GM21717 (cell line): ENCODE results near the gene TRPV3.
A peak's percentile ranks its signal among the peaks of the same experiment; 100 is the strongest.
"Not testable (repeated sequence)": the region's sequence is repeated elsewhere in the genome, so short reads cannot be mapped to it uniquely, and the experiment has no call there.

Experiments used
- ATAC-seq: cut with Tn5 transposase; IDR thresholded peaks from one replicate; pipeline ENCODE4 v1.9.1; 2021; ENCODE audit warnings: mild to moderate bottlenecking, moderate library complexity; ENCODE audit not compliant: unreplicated experiment

The TRPV3 gene

DNA sequence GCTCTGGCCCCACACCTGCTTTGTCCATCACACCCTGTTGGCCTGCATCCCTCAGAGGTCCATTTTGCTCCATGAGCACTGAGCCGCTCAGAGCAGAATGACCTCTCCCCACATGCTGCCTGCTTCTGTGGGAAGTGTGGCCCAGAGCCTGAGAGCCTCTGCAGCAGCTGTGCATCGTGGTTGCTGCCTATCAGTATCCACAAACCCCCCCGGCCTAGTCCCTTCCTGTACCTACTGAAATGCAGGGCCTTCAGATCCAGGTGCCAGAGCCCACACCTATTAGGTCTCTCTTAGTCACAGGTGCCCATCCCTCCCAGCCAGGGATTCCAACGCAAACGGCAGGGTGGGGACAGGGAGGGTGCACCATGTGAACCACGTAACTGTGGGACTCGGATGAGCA is 16.6 kb upstream of the TRPV3 start:
- no peak for ATAC-seq

DNA sequence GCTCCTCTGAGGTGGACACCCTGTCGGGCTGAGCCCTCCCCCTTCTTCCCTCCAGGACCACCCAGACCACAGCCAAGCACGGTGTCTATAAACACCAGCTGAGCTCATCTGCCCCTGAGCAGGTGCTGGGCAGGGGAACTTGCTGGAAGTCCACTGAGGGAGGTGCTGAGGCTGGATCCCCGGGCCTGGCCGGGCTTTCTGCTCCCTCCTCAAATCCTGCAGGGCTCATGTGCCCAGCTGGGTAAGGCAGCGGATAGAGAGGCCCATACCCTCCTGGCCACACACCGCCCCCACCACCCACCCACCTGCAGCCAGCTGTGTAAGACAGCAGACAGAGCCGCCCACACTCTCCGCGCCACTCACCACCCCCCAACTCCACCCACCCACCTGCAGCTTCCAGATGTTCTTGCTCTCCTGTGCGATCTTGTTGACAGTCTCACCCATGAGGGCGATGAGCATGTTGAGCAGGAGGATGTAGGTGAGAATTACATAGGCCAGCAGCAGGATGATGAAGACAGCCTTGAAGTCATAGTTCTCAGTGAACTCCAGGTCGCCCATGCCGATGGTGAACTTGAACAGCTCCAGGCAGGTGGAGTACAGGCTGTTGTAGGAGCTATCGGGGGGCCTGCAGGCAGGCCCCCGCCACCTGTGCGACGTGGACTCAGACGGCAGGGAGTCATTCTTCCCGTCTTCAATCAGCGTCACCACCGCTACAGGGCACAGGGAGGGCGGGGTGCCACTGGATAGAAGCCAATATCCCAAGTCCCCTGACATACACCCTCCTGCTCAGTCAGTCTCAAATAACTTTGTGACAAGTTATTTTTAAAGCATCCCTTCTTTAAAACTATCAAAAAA is 15.9 kb upstream of the TRPV3 start:
- no peak for ATAC-seq

DNA sequence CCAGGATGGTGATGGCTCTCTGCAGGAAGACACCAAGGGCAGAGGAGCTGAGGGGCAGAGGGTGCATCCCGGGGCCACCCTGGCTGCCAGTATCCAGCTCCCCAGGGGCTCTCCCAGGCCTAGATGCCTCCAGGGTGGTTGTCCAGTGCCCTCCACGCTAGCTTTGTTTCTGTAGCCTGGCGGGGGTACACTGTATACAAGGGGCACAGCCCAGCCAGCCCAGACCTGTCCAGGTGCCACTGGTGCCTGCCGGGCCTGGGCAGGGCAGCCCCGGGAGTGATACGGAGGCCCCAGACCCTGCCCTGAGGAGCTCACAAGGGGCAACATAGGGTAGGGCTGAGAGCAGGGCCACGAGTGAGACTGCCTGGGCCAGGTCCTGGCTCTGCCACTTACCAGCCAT is 14.6 kb upstream of the TRPV3 start:
- ATAC-seq: no peak

DNA sequence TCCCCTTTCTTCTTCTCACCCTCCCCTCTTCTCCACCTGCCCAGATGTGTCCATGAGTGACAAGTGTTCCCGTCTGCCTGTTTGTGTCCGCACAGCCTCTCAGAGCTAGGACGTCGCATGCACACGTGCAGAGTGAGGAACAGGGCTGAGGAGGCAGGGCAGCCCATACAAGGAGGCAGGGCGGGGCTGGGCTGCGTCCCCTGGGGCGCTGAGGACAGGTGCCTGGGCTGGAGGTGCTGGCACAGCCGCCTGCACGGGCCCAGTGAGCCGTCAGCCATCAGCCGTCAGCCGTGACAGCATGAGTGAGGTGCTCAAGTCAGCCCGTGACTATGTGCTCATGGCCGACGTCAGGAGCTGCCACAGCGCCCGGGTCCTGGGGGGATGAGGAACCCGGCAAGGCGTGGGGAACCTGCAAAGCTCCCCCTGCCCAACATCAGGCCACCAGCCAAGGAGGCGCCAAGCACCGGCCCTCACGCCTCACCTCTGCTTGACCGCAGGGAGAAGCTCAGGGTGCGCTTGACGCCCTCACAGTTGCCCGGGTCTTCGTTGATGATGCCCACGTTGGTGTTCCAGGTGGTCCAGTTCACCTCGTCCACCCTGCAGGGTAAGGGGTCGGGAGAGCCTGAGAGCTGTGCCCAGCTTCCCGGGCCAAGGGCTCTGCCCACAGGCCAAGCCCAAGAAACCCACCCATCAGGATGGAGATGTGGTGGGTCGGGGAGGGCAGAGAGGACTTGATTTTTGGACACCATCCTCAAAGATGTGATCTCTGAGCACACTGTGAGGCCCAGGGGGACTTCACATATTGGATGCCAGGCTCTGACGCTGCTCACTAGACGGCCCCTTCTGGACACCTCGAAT is 13.7 kb upstream of the TRPV3 start:
- no peak for ATAC-seq

DNA sequence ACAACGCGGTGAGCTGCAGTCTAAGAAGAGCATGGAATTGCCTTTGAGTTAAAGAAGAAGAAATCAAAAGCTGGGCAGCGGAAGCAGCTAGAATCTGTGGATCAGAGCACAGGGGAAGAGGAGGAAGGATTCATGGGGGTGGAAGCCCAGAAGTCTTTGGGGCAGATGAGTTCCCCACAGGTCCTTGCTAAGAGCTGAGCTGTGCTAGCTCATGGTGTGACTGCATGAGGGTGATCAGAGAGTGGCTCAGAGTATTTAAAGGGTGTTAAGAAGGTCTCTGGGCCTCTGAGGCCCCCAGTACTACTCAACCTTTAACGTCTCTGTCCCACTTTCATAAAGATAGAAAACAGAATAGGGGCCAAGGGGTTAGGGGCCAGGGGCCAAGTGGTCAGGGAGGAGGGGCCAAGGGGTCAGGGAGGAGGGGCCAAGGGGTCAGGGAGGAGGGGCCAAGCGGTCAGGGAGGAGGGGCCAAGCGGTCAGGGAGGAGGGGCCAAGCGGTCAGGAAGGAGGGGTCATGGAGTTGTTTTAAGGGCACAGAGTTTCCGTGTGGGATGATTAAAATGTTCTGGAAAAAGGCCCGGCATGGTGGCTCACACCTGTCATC is 12.0 kb upstream of the TRPV3 start:
- no peak for ATAC-seq

DNA sequence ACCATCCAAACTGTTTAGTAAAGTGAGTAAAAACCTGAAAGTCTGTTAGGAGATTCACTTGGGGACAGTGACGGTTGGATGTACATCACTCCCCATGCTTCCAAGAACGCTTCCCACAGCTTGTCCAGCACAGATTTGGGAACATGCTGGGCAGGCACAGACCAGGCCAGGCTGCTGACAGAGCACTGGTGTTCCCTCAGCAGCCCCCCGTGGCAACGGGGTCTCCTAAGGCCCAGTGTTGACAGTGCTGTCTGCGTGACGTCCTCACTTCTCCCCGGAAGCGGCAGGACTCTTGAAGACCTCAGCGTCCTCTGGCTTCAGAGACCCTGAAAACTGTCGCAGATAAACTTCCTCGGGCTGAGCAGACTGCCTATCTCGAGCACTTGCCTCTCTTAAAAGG is 8.9 kb upstream of the TRPV3 start:
- no peak for ATAC-seq

DNA sequence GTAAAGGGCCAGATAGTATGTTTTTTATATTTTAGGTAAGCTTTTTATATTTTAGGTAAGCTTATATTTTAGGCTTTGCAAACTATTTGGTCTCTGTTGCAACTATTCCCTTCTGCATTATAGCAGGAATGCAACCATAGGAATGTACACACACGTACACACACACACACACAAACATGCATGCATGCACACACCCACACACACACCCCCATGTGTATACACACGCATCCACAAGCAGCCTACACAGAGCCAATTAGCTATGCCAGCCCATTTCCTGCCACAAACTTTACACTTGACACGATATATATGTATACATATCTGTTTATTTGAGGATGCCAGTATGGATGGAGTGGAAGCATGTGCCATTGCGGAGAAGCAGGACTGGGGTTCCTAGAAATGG is 7.5 kb upstream of the TRPV3 start:
- no peak for ATAC-seq

DNA sequence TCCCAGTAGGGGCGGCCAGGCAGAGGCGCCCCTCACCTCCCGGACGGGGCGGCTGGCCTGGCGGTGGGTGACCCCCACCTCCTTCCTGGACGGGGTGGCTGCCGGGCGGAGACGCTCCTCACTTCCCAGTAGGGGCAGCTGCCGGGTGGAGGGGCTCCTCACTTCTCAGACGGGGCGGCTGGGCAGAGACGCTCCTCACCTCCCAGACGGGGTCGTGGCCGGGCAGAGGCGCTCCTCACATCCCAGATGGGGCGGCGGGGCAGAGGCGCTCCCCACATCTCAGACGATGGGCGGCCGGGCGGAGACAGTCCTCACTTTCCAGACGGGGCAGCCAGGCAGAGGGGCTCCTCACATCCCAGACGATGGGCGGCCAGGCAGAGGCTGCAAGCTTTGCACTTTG is 6.6 kb upstream of the TRPV3 start:
- not testable (repeated sequence) for ATAC-seq

DNA sequence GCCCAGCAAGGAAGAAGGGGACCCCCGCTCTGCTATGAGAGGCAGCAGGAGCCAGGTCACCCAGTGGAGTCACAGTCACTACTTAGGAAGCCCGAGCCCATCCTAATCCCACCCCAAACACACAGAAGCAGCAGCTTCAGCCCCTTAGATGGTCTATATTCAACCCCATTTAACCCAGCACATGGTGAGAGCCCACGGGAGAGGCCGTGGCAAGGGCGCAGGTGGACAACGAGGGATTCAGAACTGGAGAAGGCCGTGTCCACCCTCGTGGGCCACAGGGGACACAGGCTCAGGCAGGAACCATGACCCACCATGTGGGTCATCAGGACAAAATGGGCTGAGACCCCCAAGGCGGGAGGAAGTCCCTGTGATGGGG is 1.6 kb upstream of the TRPV3 start:
- no peak for ATAC-seq

DNA sequence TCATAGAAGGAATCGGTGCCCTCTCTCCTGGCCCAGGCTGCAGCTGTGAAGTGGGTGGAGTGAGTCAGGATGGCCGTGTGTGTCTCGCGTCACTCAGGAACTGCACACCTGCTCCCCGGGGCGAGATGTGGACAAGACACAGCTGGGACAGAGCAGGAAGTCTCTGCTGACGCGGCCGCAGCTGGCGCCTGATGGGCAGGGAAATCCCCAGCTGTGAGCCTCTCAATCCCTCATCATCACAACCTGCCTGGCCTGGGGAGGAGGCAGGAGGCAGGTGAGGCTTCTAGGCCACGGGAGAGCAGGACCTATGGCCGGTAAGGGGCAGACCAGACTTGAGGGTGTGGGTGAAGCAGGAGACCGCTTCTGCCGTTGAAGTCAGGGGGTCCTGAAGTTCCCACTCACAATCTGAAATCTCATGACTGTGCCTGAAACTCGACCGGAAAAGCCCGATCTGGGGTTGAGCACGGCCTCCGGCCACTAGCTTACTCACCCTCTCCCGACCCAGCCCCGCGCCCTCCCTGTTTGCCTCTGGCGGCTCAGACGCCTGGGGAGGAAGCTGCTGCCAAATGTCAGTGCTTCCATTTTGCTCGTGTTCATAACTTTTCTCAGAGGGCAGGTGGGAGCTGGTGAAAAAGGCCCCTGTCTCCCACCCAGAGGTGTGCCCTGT is 1.1 kb upstream of the TRPV3 start:
- peak; percentile 73 for ATAC-seq

DNA sequence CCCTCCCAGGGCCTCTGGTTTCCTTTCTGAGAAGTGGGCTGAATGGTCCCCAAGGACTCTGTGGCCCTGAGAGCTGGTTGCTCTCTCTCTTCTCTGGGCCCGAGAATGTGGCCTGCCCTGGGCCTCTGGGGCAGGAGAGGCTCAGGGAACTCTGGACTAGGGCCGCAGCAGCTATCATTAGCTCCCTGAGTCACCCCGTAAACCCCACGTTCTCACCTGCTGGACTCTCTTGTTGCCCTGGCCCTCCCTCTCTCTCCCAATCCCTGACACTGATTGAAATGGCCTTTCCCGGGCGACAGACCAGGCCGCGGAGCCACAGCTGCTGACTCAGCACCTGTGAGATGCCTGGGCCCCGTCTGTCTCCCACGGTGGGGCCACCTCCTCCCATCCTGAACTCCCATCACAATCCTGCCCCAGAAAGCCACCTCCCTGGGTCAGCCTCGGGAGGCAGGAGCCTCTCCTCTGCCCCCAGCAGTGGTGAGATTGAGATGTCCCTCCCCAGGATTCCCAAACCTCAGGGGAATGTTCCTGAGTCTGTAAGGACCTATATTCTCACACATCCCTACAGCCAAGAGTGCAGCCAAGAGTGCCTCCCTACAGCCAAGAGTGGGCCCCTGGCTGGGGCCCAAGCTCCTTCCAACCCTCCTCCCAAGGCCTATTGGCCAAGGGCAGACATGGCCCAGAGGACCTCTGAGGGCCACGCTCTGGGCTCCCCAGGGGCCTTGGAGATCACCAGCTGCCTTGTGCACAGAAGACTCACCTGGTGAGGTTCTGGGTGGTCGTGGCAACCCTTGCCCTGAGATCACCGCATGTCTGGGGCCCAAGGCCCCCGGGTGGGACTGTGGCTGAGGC is 470 bp downstream of the TRPV3 start:
- ATAC-seq: no peak

DNA sequence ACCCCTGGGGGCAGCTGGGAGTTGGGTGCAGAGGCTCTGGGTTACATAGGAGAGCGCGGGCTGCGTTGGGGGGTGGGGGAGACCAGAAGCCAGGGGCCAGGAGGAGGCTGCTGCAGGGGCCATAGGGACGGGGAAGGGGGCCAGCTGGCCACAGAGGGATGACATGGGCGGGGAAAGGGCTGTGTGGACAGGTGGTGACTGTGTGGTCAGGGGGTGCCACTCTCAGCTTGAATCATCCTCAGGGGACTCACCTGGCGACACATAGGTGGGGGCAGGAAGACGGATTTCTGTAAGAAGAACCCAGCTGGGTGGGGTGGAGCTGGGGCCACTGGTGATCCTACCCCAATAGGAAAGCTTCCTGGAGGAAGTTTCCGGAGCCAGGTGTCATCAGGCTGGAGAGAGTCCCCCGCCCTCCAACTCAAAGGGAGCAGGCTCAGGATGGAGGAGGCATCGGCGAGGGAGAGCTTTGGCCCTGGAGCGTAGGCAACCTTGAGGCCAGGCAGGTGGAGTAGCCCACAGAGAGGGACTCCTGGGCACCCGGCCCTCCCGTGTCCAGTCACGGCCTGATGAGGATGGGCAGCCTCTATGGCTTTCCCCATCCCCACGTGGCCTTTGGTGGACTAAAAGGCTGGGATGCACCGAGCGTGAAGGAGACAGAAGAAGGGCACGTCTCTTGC is 1.2 kb downstream of the TRPV3 start:
- ATAC-seq: no peak

DNA sequence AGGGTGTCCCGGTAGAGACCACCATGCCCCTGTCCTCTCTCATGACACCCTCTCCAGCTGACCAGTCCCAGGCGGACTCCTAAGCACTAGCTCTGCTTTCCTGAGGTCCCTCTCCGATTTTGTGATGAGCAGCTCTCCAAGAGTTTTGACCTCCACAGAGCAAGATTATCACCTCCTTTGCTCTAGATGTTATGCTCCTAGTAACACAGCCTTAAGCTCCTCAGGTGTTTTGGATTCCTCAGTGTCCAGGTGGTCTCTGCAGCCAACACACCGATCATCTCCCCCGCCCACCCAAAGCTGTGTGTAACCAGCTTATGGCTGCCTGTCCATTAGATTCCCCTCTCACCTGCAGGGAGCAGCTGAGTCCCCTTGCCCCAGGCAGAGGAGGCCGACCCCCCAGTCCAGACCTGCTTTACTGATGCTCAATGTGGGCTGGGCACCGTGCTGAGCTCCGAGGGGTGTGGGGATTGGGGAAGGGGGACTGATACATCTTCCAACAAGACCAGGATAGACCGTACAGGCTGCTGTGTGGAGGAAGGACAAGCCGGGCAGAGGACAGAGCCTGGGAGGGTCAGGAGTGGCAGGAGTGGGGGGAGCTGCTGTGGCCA is 2.3 kb downstream of the TRPV3 start:
- no peak for ATAC-seq

DNA sequence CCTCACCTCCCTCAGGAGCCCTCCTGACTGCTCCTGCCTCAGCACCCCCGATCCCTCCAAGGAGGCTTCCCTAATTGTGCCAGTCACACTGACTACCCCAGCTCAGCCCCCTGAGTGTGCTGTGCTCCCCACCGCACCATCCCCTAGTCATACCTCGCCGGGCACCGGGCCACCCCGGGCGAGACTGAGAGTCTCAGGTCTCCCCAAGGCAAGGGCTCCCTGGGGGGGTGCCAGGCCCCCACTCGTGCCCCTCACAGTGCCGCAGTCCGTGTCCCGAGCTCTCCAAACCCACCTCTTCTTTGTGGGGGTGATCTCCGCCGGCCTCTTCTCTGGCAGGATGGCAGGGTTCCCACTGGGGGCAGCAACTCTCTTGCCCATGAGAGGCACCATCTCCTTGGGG is 3.2 kb downstream of the TRPV3 start:
- ATAC-seq: no peak

DNA sequence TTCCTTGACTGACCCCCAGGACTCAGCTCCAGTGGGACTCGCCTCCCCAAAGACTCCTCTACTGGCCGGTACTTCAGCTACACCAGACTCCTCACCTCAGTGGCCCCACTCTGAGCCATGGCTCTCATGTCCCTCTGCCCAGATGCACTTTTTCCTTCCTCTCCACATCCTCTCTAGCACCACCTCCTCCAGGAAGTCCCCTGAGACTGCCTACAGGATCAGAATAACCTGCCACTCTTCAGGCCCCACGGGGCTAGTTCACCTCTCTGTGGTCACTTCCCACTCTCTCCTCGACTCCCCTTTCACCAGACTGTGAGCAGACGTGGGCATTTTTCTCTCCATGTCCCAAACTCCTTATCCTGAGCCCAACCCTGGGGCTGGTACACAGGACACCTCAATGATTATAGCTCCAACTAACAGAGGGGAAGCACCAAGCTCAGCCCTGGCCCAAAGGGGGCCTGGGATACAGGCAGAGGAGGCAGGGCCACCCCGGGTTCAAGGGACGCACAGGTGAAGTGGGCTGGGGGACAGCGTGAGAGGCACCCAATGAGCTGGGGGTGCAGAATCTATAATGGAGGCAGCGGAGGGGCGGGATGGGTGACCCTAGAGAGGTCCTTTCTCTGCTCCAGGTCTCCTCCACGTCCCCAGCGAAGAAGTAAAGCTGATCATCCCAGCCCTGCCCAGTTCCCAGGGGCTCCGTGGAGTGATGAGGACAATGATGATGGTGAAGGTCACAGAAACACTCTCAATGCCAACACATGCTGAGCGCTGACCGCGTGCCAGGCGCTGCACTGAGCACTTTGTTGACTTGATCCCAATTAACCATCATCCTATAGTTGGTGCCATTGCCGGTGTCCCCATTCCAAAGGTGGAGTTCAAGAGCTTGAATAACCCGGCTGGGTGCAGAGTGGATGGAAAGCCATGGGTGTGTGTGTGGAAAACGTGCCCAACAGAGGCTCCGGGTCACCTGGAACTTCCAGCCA is 3.9 kb downstream of the TRPV3 start:
- ATAC-seq: no peak

DNA sequence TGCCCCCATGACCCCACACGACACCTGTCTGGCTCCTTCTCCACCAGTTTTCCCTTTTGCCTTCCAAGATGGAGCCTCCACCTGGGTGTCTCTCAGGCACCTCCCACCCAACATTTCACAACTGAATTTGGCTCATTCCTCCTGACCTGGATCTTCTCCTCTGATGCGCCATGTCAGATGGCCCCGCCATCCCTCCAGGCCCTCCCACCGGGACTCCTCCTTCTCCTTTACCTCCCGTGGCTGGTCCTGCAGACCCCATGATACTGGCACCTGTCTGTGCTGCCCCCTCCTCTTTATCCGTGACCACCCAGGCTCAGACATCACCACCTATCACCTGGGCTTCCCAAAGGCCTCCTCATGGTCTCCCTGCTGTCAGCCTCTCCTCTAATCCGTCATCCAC is 4.7 kb downstream of the TRPV3 start:
- no peak for ATAC-seq

DNA sequence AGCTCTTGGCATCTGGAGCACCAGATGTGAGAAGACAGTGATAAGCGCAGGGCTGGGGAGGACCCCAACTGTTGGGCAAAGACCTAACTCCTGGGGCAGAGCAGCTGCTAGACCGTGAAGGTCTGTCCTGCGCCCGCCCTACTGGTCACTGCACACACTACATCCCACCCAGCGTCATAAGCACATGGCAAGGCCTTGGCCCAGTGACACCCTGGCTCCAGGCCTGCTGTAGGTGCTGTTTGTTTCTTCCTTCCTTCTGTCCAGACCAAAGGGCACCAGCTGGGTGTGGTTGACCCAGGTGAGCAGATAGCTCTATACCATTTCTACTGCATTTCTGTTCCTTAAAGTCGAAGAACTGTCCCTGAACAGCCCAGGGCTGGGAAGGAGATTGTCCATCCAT is 6.4 kb downstream of the TRPV3 start:
- ATAC-seq: no peak

DNA sequence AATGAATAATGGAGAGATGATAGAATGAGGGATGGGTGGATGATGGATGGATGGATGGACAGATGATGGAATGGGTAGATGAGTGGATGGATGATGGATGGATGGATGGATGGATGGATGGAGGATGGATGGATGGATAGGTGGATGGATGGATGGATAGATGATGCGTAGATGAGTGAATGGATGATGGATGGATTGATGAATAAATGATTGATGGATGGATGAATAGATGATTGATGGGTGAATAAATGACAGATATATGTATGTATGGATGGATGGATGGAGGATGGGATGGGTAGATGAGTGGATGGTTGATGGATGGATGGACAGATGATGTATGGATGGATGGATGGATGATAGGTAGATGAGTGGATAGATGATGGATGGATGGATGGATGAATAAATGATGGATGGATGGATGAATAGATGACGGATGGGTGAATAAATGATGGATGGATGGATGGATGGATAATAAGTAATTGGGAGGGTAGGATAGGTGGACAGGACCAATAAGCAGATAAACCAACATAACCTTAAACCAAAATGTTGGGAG is 7.9 kb downstream of the TRPV3 start:
- no peak for ATAC-seq
